Measurements from ENCODE around the gene PRKG1. TPM values are rescaled to one million over a fixed set of nuclear protein-coding genes. Genes with fewer than 3 reads are reported as not detected.

PRKG1 gene
- total and polyA plus RNA-seq, 2 of the 8 experiments (the other 6 are each of a cell fraction or from before 2014, with no cell fraction given), result 4.2 to 15.2 TPM

DNA sequence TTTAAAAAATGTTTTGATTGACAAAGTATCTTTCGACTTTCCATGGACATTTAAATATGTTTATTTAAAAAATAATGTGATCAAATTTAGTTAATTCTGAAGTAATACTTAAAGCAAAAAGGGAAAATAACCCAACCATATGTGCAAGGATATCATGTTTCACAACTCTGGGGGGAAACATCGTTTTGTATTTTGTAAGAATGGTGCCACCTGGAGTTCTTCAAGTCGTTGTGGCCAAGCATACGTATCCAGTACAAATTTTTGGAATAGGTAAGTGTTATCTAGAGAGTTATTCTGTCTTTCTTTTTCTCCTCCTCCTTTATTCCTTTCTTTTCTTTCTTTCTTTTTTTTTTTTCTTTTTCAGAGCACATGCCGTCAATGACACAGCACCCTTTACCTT is 801.3 kb downstream of the PRKG1 start:
- H2BK15ac ChIP-seq (ENCODE audit: low read length), result no peak overlapping the region
- ChIA-PET POLR2A (ENCODE audit: partially characterized antibody) (interaction anchor here (0.6 kb wide), 1 partner anchor 154 kb away, joined by 3 read pairs; no protein-coding TSS in a partner anchor), CTCF (ENCODE audit: partially characterized antibody) (interaction anchor here (0.7 to 2.1 kb wide), 4 partner anchors 18 to 334 kb away, joined by 3 to 6 read pairs (median 4); no protein-coding TSS in a partner anchor)
- no peak overlapping the region for H4K8ac ChIP-seq (ENCODE audit: extremely low read depth, insufficient read depth, low read length)
- no peak for TF ChIP-seq EZH2 (IDR thresholded peaks at IDR 0.05; ENCODE audit: low read depth, low read length, severe bottlenecking)
- TF ChIP-seq RXRA (IDR thresholded peaks at IDR 0.05; ENCODE audit: insufficient read depth, low read depth, low read length), result no peak
- peak; percentile 17 to 36; a peak in 3 of 4 replicates for TF ChIP-seq RAD21 (IDR thresholded peaks at IDR 0.05 in 1 of 2, conservative IDR thresholded peaks at IDR 0.05 in 1 of 2; ENCODE audit: low read depth in 2 of 2, low read length in 2 of 2)
- no peak for TF ChIP-seq MAFK (IDR thresholded peaks at IDR 0.05; ENCODE audit: low read depth, low read length)
- no peak for TF ChIP-seq CHD1 (IDR thresholded peaks at IDR 0.05; ENCODE audit: low read depth, low read length)
- peak; percentile 13; the same call in 1 of the 2 replicates for TF ChIP-seq CEBPB (IDR thresholded peaks at IDR 0.05; ENCODE audit: low read depth, low read length)
- TF ChIP-seq, protein P1, sequence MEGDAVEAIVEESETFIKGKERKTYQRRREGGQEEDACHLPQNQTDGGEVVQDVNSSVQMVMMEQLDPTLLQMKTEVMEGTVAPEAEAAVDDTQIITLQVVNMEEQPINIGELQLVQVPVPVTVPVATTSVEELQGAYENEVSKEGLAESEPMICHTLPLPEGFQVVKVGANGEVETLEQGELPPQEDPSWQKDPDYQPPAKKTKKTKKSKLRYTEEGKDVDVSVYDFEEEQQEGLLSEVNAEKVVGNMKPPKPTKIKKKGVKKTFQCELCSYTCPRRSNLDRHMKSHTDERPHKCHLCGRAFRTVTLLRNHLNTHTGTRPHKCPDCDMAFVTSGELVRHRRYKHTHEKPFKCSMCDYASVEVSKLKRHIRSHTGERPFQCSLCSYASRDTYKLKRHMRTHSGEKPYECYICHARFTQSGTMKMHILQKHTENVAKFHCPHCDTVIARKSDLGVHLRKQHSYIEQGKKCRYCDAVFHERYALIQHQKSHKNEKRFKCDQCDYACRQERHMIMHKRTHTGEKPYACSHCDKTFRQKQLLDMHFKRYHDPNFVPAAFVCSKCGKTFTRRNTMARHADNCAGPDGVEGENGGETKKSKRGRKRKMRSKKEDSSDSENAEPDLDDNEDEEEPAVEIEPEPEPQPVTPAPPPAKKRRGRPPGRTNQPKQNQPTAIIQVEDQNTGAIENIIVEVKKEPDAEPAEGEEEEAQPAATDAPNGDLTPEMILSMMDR (IDR thresholded peaks at IDR 0.05; ENCODE audit: control extremely low read depth in 1 of 3, insufficient read depth in 1 of 3, low read depth in 1 of 3, low read length in 3 of 3), result no peak
- H2BK120ac ChIP-seq (replicated peaks; ENCODE audit: low read depth, low read length), result no peak overlapping the region
- no peak overlapping the region for H2BK5ac ChIP-seq (ENCODE audit: low read depth, low read length)
- no peaks in the 10 kb centered on the region for H3K9me3 ChIP-seq (ENCODE audit: insufficient read depth in 2 of 2, low read depth in 1 of 2, low read length in 1 of 2)
- no peaks in the 10 kb centered on the region for H3K36me3 ChIP-seq (ENCODE audit: control insufficient read depth in 2 of 4, insufficient read depth in 4 of 4, low read length in 3 of 4)
- no peak overlapping the region for H2AFZ ChIP-seq (ENCODE audit: low read length)
- FAIRE-seq, result no peak
- H3K4me3 ChIP-seq (ENCODE audit: extremely low read depth in 1 of 4, insufficient read depth in 2 of 4, low read depth in 3 of 4, low read length in 4 of 4), result no peak overlapping the region
- H4K20me1 ChIP-seq (replicated peaks in 1 of 2; ENCODE audit: control insufficient read depth in 1 of 2, insufficient read depth in 2 of 2, low read length in 2 of 2), result no peaks in the 10 kb centered on the region
- no peak overlapping the region for H3K18ac ChIP-seq (ENCODE audit: extremely low read depth, low read length)
- no peak overlapping the region for H3K14ac ChIP-seq (ENCODE audit: insufficient read length)
- no peak overlapping the region for H4K91ac ChIP-seq (replicated peaks; ENCODE audit: insufficient read length, low read length)
- DNase-seq (ENCODE audit: low read depth in 1 of 2, low spot score in 2 of 2), result no peak
- no peaks in the 10 kb centered on the region for H3K23me2 ChIP-seq (ENCODE audit: low read depth, low read length)
- H3K4ac ChIP-seq (replicated peaks; ENCODE audit: insufficient read length, low read depth, low read length), result no peak overlapping the region
- no peaks in the 10 kb centered on the region; a peak in 1 of 7 replicates for H3K4me1 ChIP-seq (replicated peaks in 1 of 4; ENCODE audit: control insufficient read depth in 3 of 4, insufficient read depth in 4 of 4, low read length in 3 of 4)
- no peak overlapping the region for H2BK12ac ChIP-seq (ENCODE audit: low read depth, low read length)
- no peak overlapping the region for H3K4me2 ChIP-seq (ENCODE audit: insufficient read depth in 1 of 2, low read depth in 2 of 2, low read length in 2 of 2)
- H3K56ac ChIP-seq (replicated peaks; ENCODE audit: insufficient read length, low read depth, low read length), result no peak overlapping the region
- no peak overlapping the region for H3K23ac ChIP-seq (ENCODE audit: insufficient read length)
- 68% methylated on average over 5 of the region's 5 CpGs; no CpG with 5 or more reads in 1 of the 2 experiments for WGBS, 2 experiments (ENCODE audit: extremely low coverage in 1 of 2, insufficient coverage in 1 of 2, insufficient read length in 1 of 2, insufficient replicate concordance in 2 of 2, low coverage in 1 of 2, low lambda C conversion rate in 2 of 2, missing lambda C conversion rate in 1 of 2)
- H3K27ac ChIP-seq (ENCODE audit: low read depth, low read length), result no peak overlapping the region
- no peaks in the 10 kb centered on the region for H3K79me2 ChIP-seq (ENCODE audit: control insufficient read depth in 1 of 2, insufficient read depth in 2 of 2, low read length in 2 of 2)
- H2AK5ac ChIP-seq (ENCODE audit: low read depth, low read length), result no peak overlapping the region
- no peak overlapping the region for H2BK20ac ChIP-seq (ENCODE audit: low read length)
- no peaks in the 10 kb centered on the region for H3K79me1 ChIP-seq (ENCODE audit: low read depth, low read length)
- no peak overlapping the region for H4K5ac ChIP-seq (ENCODE audit: insufficient read length, low read depth, low read length)
- H3K27me3 ChIP-seq (replicated peaks in 1 of 4; ENCODE audit: control insufficient read depth in 3 of 4, extremely low read depth in 1 of 4, insufficient read depth in 3 of 4, low read length in 3 of 4), result no peaks in the 10 kb centered on the region
- no peak overlapping the region for H3K9ac ChIP-seq (replicated peaks in 1 of 4; ENCODE audit: extremely low read depth in 1 of 4, low read depth in 3 of 4, low read length in 3 of 4)

Data from H1 (cell line).